Panc1 (cell line): ENCODE results near the gene DYNC1I1. TPM values are rescaled to one million over a fixed set of nuclear protein-coding genes. Genes with fewer than 3 reads are reported as not detected.

Experiments used
- ATAC-seq: fragments of 200-7000 bp; cut with Tn5 transposase; 2 replicates; pipeline ENCODE4 v1.9.1; 2020; ENCODE audit warnings: mild to moderate bottlenecking, moderate library complexity
- BruUV-seq: library from RNA; stranded (reverse); fragments of 400-500 nt; replicated peaks from 2 replicates; lab custom pipeline; 2021; lab: Mats Ljungman, UMichigan
- CTCF ChIA-PET: fragments of 300-600 bp; sonication (Branson Sonifier 250); formaldehyde crosslinking; loops from one replicate; lab custom pipeline; 2022; ENCODE audit warnings: antibody characterized with exemption; lab: Charles Lee
- POLR2A ChIA-PET: fragments of 300-600 bp; sonication (Branson Sonifier 250); formaldehyde crosslinking; loops from one replicate; lab custom pipeline; 2022; ENCODE audit warnings: antibody characterized with exemption; lab: Charles Lee
- DNase-seq: peaks from one replicate; pipeline ENCODE4 v3.0.0-alpha.2; 2010; ENCODE audit warnings: low read depth, low spot score
- H3K27ac ChIP-seq: 2 replicates; pipeline ENCODE4 v1.5.1; 2011; ENCODE audit warnings: mild to moderate bottlenecking, low read length, inconsistent platforms
- H3K27me3 ChIP-seq: fragments of 200-500 bp; sonication (Bioruptor generic); 2 replicates; pipeline ENCODE4 v1.6.0; 2014; ENCODE audit warnings: low read length, inconsistent platforms; ENCODE audit not compliant: control insufficient read depth, insufficient read depth
- H3K36me3 ChIP-seq: fragments of 200-500 bp; sonication (Bioruptor generic); 2 replicates; pipeline ENCODE4 v1.5.1; 2014; ENCODE audit warnings: inconsistent platforms, mild to moderate bottlenecking, low read length, moderate library complexity; ENCODE audit not compliant: control insufficient read depth, insufficient read depth
- H3K4me1 ChIP-seq: 2 replicates; pipeline ENCODE4 v1.5.1; 2011; ENCODE audit warnings: inconsistent platforms, mild to moderate bottlenecking, low read length, moderate library complexity; ENCODE audit not compliant: control insufficient read depth, insufficient read depth
- H3K4me3 ChIP-seq, 2 experiments: 2 replicates each; pipeline ENCODE4 v1.5.1; 2011 to 2012; ENCODE audit warnings: low read depth in 2 of 2, low read length in 2 of 2, mild to moderate bottlenecking in 2 of 2, inconsistent platforms in 1 of 2, moderate library complexity in 1 of 2
- H3K9me3 ChIP-seq: fragments of 200-500 bp; sonication (Bioruptor generic); 2 replicates; pipeline ENCODE4 v1.5.1; 2014; ENCODE audit warnings: low read depth, mild to moderate bottlenecking, inconsistent platforms, low read length, moderate library complexity; ENCODE audit not compliant: control insufficient read depth, insufficient read depth
- POLR2AphosphoS5 ChIP-seq: IDR thresholded peaks from 2 replicates; pipeline ENCODE4 v1.6.1; 2012; ENCODE audit warnings: mild to moderate bottlenecking, low read depth, low read length, moderate library complexity
- SIN3A ChIP-seq: IDR thresholded peaks from 2 replicates; pipeline ENCODE4 v1.6.1; 2012; ENCODE audit warnings: low read depth, mild to moderate bottlenecking, low read length, moderate library complexity, borderline replicate concordance; ENCODE audit not compliant: insufficient read depth
- TCF7L2 ChIP-seq: IDR thresholded peaks from 2 replicates; pipeline ENCODE4 v1.6.1; 2011; ENCODE audit warnings: mild to moderate bottlenecking, low read depth, low read length, inconsistent platforms
- in situ Hi-C: cut with HindIII; loops from 2 replicates; pipeline ENCODE4 v1.10.0; 2016; ENCODE audit warnings: low sequenced_read_pairs, low pct_unique_long_range_greater_than_20kb
- intact Hi-C: fragments of 100-400 bp; cut with micrococcal nuclease; formaldehyde crosslinking; loops from one replicate; pipeline ENCODE4 v1.10.0; 2022; ENCODE audit not compliant: unreplicated experiment
- total RNA-seq: library from RNA; stranded (reverse); gene quantifications from one replicate; pipeline ENCODE4 v1.2.1, GENCODE V29; 2021; ENCODE audit not compliant: unreplicated experiment
- TF ChIP-seq, protein P1 (sequence below): fragments of 450-650 bp; IDR thresholded peaks from 2 replicates; pipeline ENCODE4 v1.5.1; 2017; ENCODE audit warnings: mild to moderate bottlenecking
- TF ChIP-seq, protein P2 (sequence below), 2 experiments: IDR thresholded peaks; 2 replicates each; pipeline ENCODE4 v1.6.1; 2011 to 2012; ENCODE audit warnings: low read depth in 2 of 2, control low read depth in 1 of 2, low read length in 1 of 2, mild to moderate bottlenecking in 1 of 2, moderate library complexity in 1 of 2; ENCODE audit not compliant: insufficient read depth in 1 of 2

DYNC1I1 gene
- total RNA-seq, 1 experiment from 2014 or later = 0.13 TPM

DNA sequence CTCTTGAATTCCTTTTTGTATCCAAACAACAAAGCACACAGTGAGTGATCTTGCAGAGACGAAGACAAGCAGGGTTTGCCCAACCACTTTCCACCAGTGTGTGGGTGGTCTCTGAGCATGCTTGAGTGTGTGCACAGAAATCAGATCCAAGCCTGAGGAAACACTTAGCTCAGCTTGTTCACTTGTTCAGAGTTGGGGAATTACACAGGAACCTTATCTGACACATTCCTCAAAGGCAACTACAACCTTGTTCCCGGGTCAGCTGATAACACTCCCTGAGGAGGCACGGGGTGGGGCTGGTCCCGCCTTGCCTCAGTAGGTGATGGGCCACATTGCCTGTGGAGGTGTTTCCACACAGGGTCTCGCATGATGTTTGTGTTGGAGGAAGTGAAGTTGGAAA is 216.9 kb downstream of the DYNC1I1 start:
- no TSS peak for BruUV-seq
- intact Hi-C loops = no loop called here
- H3K4me3 ChIP-seq = no peak overlapping the region
- H3K9me3 ChIP-seq = no peaks in the 10 kb centered on the region
- H3K4me1 ChIP-seq = no peaks in the 10 kb centered on the region
- H3K36me3 ChIP-seq = no peaks in the 10 kb centered on the region
- TF ChIP-seq POLR2AphosphoS5 (no peak), TCF7L2 (no peak), SIN3A (no peak)
- TF ChIP-seq, protein P1, sequence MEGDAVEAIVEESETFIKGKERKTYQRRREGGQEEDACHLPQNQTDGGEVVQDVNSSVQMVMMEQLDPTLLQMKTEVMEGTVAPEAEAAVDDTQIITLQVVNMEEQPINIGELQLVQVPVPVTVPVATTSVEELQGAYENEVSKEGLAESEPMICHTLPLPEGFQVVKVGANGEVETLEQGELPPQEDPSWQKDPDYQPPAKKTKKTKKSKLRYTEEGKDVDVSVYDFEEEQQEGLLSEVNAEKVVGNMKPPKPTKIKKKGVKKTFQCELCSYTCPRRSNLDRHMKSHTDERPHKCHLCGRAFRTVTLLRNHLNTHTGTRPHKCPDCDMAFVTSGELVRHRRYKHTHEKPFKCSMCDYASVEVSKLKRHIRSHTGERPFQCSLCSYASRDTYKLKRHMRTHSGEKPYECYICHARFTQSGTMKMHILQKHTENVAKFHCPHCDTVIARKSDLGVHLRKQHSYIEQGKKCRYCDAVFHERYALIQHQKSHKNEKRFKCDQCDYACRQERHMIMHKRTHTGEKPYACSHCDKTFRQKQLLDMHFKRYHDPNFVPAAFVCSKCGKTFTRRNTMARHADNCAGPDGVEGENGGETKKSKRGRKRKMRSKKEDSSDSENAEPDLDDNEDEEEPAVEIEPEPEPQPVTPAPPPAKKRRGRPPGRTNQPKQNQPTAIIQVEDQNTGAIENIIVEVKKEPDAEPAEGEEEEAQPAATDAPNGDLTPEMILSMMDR = no peak
- TF ChIP-seq, protein P2, sequence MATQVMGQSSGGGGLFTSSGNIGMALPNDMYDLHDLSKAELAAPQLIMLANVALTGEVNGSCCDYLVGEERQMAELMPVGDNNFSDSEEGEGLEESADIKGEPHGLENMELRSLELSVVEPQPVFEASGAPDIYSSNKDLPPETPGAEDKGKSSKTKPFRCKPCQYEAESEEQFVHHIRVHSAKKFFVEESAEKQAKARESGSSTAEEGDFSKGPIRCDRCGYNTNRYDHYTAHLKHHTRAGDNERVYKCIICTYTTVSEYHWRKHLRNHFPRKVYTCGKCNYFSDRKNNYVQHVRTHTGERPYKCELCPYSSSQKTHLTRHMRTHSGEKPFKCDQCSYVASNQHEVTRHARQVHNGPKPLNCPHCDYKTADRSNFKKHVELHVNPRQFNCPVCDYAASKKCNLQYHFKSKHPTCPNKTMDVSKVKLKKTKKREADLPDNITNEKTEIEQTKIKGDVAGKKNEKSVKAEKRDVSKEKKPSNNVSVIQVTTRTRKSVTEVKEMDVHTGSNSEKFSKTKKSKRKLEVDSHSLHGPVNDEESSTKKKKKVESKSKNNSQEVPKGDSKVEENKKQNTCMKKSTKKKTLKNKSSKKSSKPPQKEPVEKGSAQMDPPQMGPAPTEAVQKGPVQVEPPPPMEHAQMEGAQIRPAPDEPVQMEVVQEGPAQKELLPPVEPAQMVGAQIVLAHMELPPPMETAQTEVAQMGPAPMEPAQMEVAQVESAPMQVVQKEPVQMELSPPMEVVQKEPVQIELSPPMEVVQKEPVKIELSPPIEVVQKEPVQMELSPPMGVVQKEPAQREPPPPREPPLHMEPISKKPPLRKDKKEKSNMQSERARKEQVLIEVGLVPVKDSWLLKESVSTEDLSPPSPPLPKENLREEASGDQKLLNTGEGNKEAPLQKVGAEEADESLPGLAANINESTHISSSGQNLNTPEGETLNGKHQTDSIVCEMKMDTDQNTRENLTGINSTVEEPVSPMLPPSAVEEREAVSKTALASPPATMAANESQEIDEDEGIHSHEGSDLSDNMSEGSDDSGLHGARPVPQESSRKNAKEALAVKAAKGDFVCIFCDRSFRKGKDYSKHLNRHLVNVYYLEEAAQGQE (IDR thresholded peaks at IDR 0.05; ENCODE audit: insufficient read depth in 1 of 2, low read depth in 2 of 2, low read length in 1 of 2) = no peak
- H3K27ac ChIP-seq = no peak overlapping the region
- ChIA-PET CTCF (no interaction called here), POLR2A (no interaction called here)
- in situ Hi-C loops = no loop called here
- DNase-seq (no peak), ATAC-seq (no peak)
- H3K27me3 ChIP-seq = peaks cover 4% of the 10 kb centered on the region; the same call in 1 of the 2 replicates

DNA sequence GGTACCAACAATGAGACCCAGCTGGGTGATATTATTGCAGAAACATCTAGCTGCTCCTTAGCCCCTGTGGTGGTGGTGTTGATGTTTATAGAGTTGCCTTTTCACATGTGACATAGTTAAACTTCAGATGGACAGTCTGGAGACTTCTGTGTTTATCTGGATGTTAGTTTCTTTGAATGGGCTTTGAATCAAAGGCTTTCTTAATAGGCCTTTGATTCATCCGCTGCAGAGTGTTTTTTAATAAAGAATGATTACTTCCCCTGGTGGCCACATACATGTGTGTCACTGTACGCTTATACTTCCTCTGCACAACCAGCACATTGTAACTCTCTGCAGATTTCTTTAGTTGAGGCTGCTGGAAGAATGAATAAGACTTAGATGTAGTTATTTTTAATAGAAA is 221.0 kb downstream of the DYNC1I1 start:
- POLR2A ChIA-PET = no interaction called here
- CTCF ChIA-PET = no interaction called here
- H3K9me3 ChIP-seq = no peaks in the 10 kb centered on the region
- TF ChIP-seq, protein P1 = no peak
- no peaks in the 10 kb centered on the region for H3K4me1 ChIP-seq
- ATAC-seq (no peak), DNase-seq (no peak)
- no peak overlapping the region for H3K27ac ChIP-seq
- in situ Hi-C loops = no loop called here
- no peaks in the 10 kb centered on the region for H3K36me3 ChIP-seq
- intact Hi-C loops = no loop called here
- no TSS peak for BruUV-seq
- no peak overlapping the region for H3K4me3 ChIP-seq
- no peaks in the 10 kb centered on the region for H3K27me3 ChIP-seq

DNA sequence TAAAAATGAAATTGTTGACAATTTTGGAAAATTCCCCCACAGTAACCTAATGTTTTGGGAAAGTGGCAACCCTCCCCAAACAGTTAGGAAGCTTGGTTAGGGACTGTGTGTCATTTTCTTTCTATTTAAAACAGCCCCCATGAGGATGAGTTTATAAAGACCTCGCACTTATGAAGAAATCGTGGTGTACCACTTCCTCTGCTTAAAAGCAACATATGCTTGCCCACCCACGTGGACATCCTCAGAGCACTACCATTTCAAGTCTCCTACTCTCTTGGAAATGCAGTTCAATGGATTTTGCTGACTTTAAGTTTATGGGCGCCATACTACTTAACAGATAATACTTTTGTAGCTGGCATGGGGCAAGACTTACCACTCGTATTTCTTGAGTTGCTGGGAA is 223.8 kb downstream of the DYNC1I1 start:
- no peaks in the 10 kb centered on the region for H3K36me3 ChIP-seq
- ChIA-PET POLR2A (no interaction called here), CTCF (no interaction called here)
- H3K27me3 ChIP-seq = no peaks in the 10 kb centered on the region
- intact Hi-C loops (no loop called here), in situ Hi-C loops (no loop called here)
- no peaks in the 10 kb centered on the region for H3K9me3 ChIP-seq
- no peak overlapping the region for H3K4me3 ChIP-seq
- ATAC-seq (no peak), DNase-seq (no peak)
- H3K27ac ChIP-seq = no peak overlapping the region
- BruUV-seq = no TSS peak
- TF ChIP-seq TCF7L2 = no peak
- TF ChIP-seq, protein P2 (IDR thresholded peaks at IDR 0.05; ENCODE audit: insufficient read depth in 1 of 2, low read depth in 2 of 2, low read length in 1 of 2) = no peak
- no peaks in the 10 kb centered on the region for H3K4me1 ChIP-seq
